Right lobe of liver (tissue), 4 donors: Measurements from ENCODE around the gene ARSB.

Experiments used
- POLR2A ChIP-seq: fragments of 450-650 bp; IDR thresholded peaks from one replicate; pipeline ENCODE4 v1.6.1; 2017; ENCODE audit warnings: antibody characterized with exemption, mild to moderate bottlenecking
- TF ChIP-seq, protein P1 (sequence below), 4 donors: fragments of 200-600 bp in 3 of 4; fragments of 450-650 bp in 1 of 4; IDR thresholded peaks; one replicate each; pipeline versions ENCODE4 v1.5.1 to v1.8.0; 2016 to 2022; ENCODE audit warnings: antibody characterized with exemption in 4 of 4, mild to moderate bottlenecking in 2 of 4
- donor health status: DM: no; HTN: no; CAD: no.
- donor health status: DM: no; HTN: no; CAD: no.
- donor health status: DM: no; HTN: yes; CAD: no.

DNA sequence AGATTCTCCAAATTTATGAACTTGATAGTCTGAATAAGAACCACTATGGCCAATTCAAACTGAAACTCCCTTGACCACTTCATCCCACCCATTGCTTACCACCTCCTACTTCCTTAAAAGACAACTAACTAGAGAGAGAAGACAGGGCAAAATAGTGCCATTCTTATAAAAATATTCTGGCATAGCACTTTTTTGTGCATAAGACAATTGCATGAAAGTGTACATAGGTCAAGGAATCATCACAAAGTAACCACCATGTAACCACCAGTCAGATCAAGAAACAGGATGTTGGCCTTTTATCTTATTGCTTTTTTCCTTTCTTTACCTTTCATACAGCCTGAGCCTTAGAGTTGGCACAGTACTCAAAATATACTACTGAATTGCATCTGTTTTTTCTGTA, 8.1 kb upstream of the ARSB start:
- TF ChIP-seq POLR2A = no peak
- TF ChIP-seq, protein P1, sequence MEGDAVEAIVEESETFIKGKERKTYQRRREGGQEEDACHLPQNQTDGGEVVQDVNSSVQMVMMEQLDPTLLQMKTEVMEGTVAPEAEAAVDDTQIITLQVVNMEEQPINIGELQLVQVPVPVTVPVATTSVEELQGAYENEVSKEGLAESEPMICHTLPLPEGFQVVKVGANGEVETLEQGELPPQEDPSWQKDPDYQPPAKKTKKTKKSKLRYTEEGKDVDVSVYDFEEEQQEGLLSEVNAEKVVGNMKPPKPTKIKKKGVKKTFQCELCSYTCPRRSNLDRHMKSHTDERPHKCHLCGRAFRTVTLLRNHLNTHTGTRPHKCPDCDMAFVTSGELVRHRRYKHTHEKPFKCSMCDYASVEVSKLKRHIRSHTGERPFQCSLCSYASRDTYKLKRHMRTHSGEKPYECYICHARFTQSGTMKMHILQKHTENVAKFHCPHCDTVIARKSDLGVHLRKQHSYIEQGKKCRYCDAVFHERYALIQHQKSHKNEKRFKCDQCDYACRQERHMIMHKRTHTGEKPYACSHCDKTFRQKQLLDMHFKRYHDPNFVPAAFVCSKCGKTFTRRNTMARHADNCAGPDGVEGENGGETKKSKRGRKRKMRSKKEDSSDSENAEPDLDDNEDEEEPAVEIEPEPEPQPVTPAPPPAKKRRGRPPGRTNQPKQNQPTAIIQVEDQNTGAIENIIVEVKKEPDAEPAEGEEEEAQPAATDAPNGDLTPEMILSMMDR (IDR thresholded peaks at IDR 0.05) = no peak
